GM12875 (cell line): ENCODE results near the gene GLUD1.
"Not testable (repeated sequence)": the region's sequence is repeated elsewhere in the genome, so short reads cannot be mapped to it uniquely, and the experiment has no call there.

ENCODE experiments used
- H3K4me3 ChIP-seq: one replicate; pipeline ENCODE4 v1.5.1; 2011; ENCODE audit warnings: low read depth, low read length, control low read depth
- CTCF ChIP-seq: IDR thresholded peaks from 2 replicates; pipeline ENCODE4 v1.5.1; 2011; ENCODE audit warnings: low read depth, mild to moderate bottlenecking, control low read depth, inconsistent platforms, low read length, moderate library complexity, borderline replicate concordance; ENCODE audit not compliant: insufficient read depth

Gene GLUD1

GRCh38 chr10:87085537-87085936 lies 9.1 kb downstream of the GLUD1 start:
- TF ChIP-seq CTCF: no peak
- H3K4me3 ChIP-seq: no peak overlapping the region

GRCh38 chr10:87084291-87084782 lies 10.3 kb downstream of the GLUD1 start:
- H3K4me3 ChIP-seq: not testable (repeated sequence)

GRCh38 chr10:87083576-87084290 lies 10.9 kb downstream of the GLUD1 start:
- H3K4me3 ChIP-seq: not testable (repeated sequence)

GRCh38 chr10:87082219-87082618 lies 12.4 kb downstream of the GLUD1 start:
- H3K4me3 ChIP-seq: not testable (repeated sequence)

- H3K4me3 ChIP-seq: not testable (repeated sequence)
These were observed 13.1 kb downstream of the GLUD1 start for GRCh38 chr10:87081574-87081973.

GRCh38 chr10:87080621-87081020 lies 14.0 kb downstream of the GLUD1 start:
- not testable (repeated sequence) for H3K4me3 ChIP-seq

GRCh38 chr10:87079106-87079836 lies 15.4 kb downstream of the GLUD1 start:
- TF ChIP-seq CTCF: no peak

GRCh38 chr10:87076421-87076820 lies 18.2 kb downstream of the GLUD1 start:
- H3K4me3 ChIP-seq: not testable (repeated sequence)

More at GRCh38 chr10:87079106-87079836, 15.4 kb downstream of the GLUD1 start:
- no peak overlapping the region for H3K4me3 ChIP-seq

- no peak overlapping the region for H3K4me3 ChIP-seq
- no peak for TF ChIP-seq CTCF
These were observed 22.2 kb downstream of the GLUD1 start for GRCh38 chr10:87072449-87072848.

- H3K4me3 ChIP-seq: no peak overlapping the region
- no peak for TF ChIP-seq CTCF
These were observed 26.4 kb downstream of the GLUD1 start for GRCh38 chr10:87068281-87068680.
